ENCODE data around the gene TNFSF8.

TNFSF8 gene

GRCh38 chr9:114925039-114925438 lies 5.4 kb downstream of the TNFSF8 start:
- Histone ChIP-seq H3K27me3 (ENCODE audit: control insufficient read depth, insufficient read depth, low read length) (no peaks in the 10 kb centered on the region), H3K4me1 (no peaks in the 10 kb centered on the region), H3K9ac (no peak overlapping the region), H3K9me3 (ENCODE audit: control insufficient read depth, low read length) (no peaks in the 10 kb centered on the region), H3K4me3 (ENCODE audit: low read depth, low read length) (no peak overlapping the region), H3K79me2 (no peaks in the 10 kb centered on the region), H2AFZ (no peak overlapping the region), H3K27ac (no peak overlapping the region), H3K4me2 (ENCODE audit: low read length) (no peak overlapping the region), H3K36me3 (ENCODE audit: control insufficient read depth, insufficient read depth, low read length) (no peaks in the 10 kb centered on the region)
- TF ChIP-seq CTCF (IDR thresholded peaks at IDR 0.05): no peak

GRCh38 chr9:114924327-114924726 lies 6.1 kb downstream of the TNFSF8 start:
- Histone ChIP-seq H3K79me2 (no peaks in the 10 kb centered on the region), H3K4me2 (ENCODE audit: low read length) (no peak overlapping the region), H3K4me3 (ENCODE audit: low read depth, low read length) (no peak overlapping the region), H3K27me3 (ENCODE audit: control insufficient read depth, insufficient read depth, low read length) (no peaks in the 10 kb centered on the region), H3K36me3 (ENCODE audit: control insufficient read depth, insufficient read depth, low read length) (no peaks in the 10 kb centered on the region), H3K4me1 (no peaks in the 10 kb centered on the region), H3K27ac (no peak overlapping the region), H3K9ac (no peak overlapping the region), H3K9me3 (ENCODE audit: control insufficient read depth, low read length) (no peaks in the 10 kb centered on the region), H2AFZ (no peak overlapping the region)
- TF ChIP-seq CTCF (IDR thresholded peaks at IDR 0.05): no peak

- Histone ChIP-seq H3K4me1 (no peaks in the 10 kb centered on the region), H3K27me3 (ENCODE audit: control insufficient read depth, insufficient read depth, low read length) (no peaks in the 10 kb centered on the region), H3K9me3 (ENCODE audit: control insufficient read depth, low read length) (no peaks in the 10 kb centered on the region), H3K9ac (no peak overlapping the region), H3K36me3 (ENCODE audit: control insufficient read depth, insufficient read depth, low read length) (no peaks in the 10 kb centered on the region), H3K27ac (no peak overlapping the region), H3K79me2 (no peaks in the 10 kb centered on the region), H3K4me3 (ENCODE audit: low read depth, low read length) (no peak overlapping the region), H2AFZ (no peak overlapping the region), H3K4me2 (ENCODE audit: low read length) (no peak overlapping the region)
- no peak for TF ChIP-seq CTCF (IDR thresholded peaks at IDR 0.05)
Observed at GRCh38 chr9:114923918-114924317, 6.5 kb downstream of the TNFSF8 start.

- Histone ChIP-seq H3K4me1 (no peaks in the 10 kb centered on the region), H3K9ac (no peak overlapping the region), H2AFZ (no peak overlapping the region), H3K4me2 (ENCODE audit: low read length) (no peak overlapping the region), H3K9me3 (ENCODE audit: control insufficient read depth, low read length) (no peaks in the 10 kb centered on the region), H3K36me3 (ENCODE audit: control insufficient read depth, insufficient read depth, low read length) (no peaks in the 10 kb centered on the region), H3K79me2 (no peaks in the 10 kb centered on the region), H3K27me3 (ENCODE audit: control insufficient read depth, insufficient read depth, low read length) (no peaks in the 10 kb centered on the region), H3K27ac (no peak overlapping the region), H3K4me3 (ENCODE audit: low read depth, low read length) (no peak overlapping the region)
- TF ChIP-seq CTCF (IDR thresholded peaks at IDR 0.05): no peak
Observed at GRCh38 chr9:114921171-114921570, 9.2 kb downstream of the TNFSF8 start.

GRCh38 chr9:114919611-114920010 lies 10.8 kb downstream of the TNFSF8 start:
- Histone ChIP-seq H3K4me2 (ENCODE audit: low read length) (no peak overlapping the region), H3K9ac (no peak overlapping the region), H3K27ac (no peak overlapping the region), H3K36me3 (ENCODE audit: control insufficient read depth, insufficient read depth, low read length) (no peaks in the 10 kb centered on the region), H3K4me1 (no peaks in the 10 kb centered on the region), H2AFZ (no peak overlapping the region), H3K79me2 (no peaks in the 10 kb centered on the region), H3K27me3 (ENCODE audit: control insufficient read depth, insufficient read depth, low read length) (no peaks in the 10 kb centered on the region), H3K9me3 (ENCODE audit: control insufficient read depth, low read length) (no peaks in the 10 kb centered on the region), H3K4me3 (ENCODE audit: low read depth, low read length) (no peak overlapping the region)
- no peak for TF ChIP-seq CTCF (IDR thresholded peaks at IDR 0.05)
